ENCODE measurements around the gene COX20. TPM values are rescaled to one million over a fixed set of nuclear protein-coding genes. Genes with fewer than 3 reads are reported as not detected.
A peak's percentile ranks its signal among the peaks of the same experiment; 100 is the strongest.
"Not testable (repeated sequence)": the region's sequence is repeated elsewhere in the genome, so short reads cannot be mapped to it uniquely, and the experiment has no call there.

Gene COX20
- total RNA-seq, 1 experiment from 2014 or later, result 53.8 TPM

DNA sequence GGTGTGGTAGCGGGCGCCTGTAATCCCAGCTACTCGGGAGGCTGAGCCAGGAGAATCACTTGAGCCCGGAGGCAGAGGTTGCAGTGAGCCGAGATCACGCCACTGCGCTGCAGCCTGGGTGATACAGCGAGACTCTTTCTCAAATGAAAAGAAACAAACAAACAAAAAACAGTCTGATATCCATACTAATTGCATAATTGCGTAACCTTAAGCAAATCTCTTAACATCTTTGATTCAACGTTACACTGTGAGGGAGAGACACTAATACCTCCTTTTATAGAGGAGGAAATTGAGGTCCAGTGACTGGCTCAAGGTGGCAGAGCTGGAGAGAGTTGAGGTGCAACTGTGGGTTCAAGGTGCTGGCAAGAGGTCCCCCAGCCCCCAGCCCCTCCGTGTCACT, 12.6 kb upstream of the COX20 start:
- DNase-seq (ENCODE audit: low read depth), result no peak

DNA sequence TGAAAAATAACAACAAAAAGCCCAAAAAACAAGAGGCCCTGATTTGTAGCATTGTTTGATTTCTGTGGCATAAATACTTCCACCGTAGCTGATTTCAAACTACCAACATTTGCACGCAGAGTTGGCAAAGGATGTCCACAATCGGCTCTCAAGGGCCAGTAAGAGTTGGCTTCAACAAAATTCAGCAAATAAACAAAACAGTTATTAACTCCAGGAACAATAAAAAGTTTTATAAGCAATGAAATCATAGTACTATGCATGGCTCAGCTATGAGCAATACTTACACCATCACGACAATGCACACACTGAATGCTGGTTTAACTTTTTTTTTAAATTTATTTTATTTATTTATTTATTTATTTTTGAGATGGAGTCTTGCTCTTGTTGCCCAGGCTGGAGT, 8.7 kb upstream of the COX20 start:
- DNase-seq (ENCODE audit: low read depth), result no peak

DNA sequence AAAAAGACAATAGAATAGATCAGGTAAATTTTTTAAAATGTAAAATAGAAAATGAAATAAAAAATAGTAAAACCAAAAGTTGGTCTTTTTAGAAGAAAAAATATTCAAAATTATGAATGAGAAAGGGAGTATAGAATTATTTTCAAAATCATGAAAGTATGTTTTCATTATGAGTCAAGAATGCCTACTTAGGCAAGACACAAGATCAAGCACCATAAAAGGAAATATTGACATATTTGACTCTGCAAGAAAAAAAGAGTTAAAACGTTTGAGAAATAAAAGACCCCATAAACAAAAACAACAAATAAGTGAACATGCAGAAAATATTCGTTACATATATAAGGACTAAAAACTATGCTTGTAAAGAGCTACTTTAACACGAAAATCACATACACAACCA, 4.8 kb upstream of the COX20 start:
- no peak for DNase-seq (ENCODE audit: low read depth)

DNA sequence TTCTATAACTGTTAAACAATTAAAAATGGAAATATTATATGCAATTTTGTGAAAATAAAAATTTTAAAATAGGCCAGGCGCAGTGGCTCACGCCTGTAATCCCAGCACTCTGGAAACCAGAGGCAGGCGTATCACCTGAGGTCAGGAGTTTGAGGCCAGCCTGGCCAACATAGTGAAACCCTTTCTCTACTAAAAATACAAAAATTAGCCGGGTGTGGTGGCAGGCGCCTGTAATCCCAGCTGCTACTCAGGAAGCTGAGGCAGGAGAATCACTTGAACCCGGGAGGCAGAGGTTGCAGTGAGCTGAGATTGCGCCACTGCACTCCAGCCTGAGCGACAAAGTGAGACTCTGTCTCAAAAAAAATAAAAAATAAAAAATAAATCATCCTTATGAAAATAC, 2.2 kb upstream of the COX20 start:
- DNase-seq (ENCODE audit: low read depth), result not testable (repeated sequence)

DNA sequence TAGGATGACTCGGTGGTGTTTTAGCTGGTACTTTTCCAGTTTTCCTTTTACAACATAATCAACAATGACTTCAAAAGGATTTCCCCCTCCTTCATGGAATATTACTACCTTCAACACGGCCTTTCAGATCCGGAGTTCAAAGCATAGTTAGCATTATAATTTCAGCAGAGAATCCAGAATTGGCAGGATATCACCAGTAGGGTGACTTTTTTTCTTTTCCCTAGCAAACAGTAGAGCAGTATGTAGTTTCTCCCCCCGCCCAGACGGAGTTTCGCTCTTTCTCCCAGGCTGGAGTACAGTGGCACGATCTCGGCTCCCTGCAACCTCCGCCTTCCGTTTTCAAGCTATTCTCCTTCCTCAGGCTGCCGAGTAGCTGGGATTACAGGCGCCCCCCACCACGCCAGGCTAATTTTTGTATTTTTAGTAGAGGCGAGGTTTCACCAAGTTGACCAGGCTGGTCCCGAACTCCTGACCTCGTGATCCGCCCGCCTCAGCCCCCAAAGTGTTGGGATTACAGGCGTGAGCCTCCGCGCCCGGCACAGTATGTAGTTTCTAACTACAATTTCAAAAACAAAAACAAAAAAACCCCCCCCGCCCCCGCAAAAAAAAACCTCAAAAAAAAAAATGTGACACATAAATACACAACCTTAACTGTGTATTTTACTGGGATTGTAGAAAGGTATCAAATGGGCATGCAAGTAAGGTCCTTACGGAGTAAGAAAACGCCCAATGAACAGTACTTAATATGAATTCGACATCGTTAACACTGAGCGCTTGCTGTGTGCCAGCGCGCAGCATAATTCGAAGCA, 1.5 kb upstream of the COX20 start:
- DNase-seq (ENCODE audit: low read depth), result peak; percentile 69

DNA sequence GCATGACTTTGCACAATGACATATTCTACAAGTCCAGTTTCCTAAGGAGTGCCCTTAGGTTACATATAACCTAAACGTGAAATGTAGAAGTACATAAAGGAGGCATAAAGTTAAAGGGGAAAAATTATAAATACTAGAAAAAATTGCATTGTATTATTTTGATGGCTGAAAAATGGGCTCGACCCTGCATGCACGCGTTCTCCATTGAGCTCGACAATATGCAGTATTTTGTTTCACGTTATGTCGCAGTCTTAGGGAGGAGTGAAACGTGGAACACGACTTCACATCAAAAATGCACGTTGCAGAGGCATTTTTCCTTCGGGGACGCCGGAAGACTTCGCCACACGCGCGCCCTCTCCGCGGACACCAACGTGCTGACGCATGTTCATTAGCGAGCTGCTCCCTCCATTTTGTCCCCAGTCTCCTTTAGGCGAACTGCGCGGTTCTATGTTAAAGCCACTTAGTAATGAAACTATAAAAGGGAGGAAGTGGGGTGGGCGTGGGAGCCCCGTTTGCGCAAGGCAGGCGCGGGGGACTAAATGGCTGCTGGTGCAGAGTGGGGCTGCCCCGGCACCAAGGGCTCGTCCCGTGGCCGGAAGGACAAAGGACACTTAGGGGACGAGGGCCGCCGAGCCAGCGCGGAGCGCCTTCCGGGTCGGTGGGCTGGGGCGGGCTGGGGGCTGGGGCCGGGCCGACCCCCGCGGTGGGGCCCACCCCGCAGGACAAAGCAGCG, 749 bp upstream of the COX20 start:
- peak; percentile 92 for DNase-seq (ENCODE audit: low read depth)

DNA sequence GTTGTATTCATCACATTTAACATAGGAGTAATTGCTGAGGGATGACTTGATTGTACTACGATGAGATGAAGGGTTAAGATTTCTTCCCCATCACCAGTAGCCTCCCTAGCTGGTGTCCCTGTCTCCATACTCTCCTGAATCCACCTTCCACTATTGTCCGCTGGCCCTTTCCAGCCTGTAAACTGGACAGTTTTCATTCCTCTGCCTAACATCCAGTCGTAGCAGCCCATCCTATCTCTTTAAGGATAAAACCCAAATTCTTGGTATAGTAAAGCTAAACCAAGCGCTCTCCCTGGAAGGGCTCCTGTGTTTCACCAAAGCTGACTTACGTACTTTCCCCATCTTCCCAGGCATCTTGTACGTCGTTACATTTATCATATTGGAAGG, 670 bp downstream of the COX20 start:
- DNase-seq (ENCODE audit: low read depth), result peak; percentile 32

DNA sequence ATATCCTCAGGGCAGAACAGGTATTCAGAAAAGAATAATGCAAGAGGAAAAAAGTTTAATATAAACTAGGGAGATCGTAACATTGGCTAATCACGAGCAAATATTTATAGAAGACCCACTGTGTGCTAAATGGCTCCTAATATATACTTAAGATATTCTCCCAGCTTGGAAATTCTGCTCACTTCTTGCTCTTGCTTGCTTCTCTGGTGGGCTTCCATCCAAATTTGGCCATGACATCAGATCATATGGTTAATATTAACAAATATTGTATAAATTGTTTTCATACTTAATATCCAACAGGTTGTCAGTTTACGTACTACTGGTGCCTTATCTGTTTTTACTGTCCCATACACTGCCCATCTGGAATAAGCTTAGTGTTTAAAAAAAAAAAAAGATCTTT, 1.1 kb downstream of the COX20 start:
- DNase-seq (ENCODE audit: low read depth), result no peak

DNA sequence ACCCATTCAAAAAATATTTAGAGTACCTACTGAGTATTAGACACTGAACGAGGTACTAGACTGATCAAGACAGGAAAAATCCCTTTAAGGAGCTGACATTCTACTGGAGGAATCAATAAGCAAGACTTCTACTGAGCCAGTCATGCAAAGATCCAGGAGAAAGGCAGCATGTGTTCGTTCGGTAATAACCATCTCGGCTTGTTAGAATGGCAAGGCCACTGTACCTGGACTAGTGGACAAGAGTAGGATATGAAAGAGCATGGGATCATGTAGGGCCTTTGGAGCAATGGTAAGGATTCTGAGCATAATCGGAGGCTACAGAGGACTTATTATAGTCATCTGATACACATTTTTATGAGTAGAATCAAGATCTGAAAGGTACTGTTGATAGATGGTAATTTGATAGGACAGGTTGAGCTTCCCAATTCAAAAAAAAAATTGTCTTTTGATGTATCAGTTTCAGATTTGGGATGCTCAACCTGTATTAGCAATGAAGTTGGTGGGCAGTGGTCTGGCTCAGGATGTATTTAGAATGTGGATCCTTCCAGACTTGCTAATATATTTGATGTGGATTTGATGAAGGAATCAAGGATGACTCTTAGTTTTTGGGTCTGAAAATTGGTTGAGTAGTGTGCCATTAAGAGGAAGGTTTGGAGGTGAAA, 2.3 kb downstream of the COX20 start:
- DNase-seq (ENCODE audit: low read depth), result no peak

DNA sequence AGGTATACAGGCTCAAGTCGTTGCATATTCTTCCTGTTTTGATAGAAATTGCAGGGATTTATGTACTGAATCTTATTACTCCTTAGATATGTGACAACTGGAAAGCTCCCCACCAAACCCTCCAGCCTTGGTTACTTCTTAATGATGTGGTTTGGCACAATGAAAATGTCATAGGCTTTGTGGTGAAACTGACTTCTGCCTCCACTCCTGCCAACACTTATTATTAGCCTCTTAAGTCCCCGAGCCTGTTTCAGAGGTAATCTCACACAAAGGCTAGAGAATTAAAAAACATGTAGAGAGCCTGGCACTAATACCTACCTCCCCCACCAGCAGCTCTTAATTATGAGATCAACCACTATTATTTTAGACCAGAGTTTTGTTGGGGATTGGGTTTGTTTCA, 4.2 kb downstream of the COX20 start:
- DNase-seq (ENCODE audit: low read depth), result peak; percentile 13

DNA sequence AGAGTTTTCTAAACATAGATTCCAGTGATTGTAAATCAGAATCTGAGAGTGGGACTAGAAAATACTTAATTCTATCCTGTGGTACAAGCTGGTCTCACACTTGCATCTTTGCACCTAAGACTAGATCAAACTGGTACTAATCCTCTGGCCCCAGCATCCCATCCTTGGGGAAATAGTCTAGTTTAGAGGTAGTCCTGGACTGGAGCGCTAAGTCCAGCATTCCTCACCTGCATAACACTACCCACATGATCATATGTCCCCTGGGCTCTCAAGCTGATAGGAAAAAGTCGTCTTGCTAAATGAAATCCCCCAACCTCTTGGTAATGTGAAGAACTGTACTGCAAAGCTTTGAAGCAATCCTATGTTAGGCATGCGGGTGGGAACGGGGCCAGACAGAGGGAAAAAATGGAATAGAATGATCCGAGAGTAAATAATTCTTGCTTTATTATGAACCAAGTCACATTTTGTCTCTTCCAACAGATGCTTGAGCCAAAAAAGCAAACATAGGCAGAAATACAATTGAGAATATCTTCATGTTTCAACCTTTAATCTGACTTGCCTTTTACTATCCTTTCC, 4.8 kb downstream of the COX20 start:
- no peak for DNase-seq (ENCODE audit: low read depth)

DNA sequence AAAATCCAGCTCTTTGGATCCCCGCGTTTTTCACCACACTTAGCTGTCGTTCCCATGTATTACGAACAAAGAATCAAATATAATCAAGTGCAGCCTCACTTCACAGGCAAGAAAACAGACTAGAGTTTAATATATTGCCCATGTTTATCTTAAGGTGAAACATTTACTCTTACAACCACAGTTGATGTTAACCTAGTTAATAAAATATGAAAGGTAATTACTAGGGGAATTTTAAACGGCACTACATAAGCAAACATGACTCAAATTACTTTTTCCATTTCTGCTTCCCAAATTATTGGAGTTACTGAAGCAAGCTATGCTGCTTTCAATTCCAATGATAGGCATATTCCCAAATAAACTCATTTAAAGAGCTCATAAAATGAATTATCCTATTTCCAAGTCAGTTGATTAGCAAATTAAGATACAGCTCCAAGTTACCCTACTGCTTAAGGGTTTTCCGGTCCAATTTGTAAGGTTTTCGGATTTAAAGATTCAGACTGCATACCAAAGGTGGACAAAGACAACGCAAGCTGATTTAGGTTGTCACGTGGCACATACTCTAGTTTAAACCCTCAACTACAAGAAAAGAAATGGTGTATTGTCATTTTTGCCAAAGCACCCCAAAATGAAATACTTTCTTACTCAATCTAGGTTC, 5.9 kb downstream of the COX20 start:
- no peak for DNase-seq (ENCODE audit: low read depth)

DNA sequence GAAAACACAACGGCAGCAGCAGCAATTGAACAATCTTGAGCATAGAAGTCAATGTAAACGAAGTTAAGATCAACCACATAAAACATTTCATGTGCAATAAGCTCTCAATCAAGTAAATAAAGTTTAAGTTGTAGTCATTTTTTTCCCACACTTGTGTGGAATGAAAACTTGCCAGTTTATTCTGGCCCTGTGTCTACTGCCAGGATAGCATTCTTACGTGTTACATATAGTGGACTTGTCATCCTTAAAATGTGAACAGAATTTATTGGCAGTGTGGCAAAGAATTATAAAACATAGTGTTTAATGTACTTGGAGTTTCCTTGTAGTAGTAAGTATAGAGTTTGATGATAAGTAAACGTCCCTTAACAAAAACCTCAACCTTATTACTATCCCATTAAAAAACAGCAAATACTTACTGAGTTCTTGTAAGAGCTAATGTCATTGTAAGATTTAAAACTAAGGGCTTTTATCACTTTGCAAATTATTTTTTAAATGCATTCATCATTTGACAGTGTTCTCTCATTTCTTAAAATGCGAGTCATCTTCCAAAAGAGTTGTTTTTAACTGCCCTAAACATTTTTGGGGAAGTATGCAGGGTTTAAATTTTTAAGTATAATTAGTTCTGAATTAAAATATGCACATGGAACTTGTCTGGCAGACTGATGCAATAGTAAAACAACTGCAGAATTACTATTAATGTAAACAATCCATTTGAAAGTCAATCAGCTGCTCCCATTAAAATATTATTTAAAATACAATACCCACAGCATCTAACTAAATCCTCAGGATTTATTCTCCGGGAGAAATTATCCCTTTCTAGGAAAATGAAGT, 7.9 kb downstream of the COX20 start:
- DNase-seq (ENCODE audit: low read depth), result no peak

DNA sequence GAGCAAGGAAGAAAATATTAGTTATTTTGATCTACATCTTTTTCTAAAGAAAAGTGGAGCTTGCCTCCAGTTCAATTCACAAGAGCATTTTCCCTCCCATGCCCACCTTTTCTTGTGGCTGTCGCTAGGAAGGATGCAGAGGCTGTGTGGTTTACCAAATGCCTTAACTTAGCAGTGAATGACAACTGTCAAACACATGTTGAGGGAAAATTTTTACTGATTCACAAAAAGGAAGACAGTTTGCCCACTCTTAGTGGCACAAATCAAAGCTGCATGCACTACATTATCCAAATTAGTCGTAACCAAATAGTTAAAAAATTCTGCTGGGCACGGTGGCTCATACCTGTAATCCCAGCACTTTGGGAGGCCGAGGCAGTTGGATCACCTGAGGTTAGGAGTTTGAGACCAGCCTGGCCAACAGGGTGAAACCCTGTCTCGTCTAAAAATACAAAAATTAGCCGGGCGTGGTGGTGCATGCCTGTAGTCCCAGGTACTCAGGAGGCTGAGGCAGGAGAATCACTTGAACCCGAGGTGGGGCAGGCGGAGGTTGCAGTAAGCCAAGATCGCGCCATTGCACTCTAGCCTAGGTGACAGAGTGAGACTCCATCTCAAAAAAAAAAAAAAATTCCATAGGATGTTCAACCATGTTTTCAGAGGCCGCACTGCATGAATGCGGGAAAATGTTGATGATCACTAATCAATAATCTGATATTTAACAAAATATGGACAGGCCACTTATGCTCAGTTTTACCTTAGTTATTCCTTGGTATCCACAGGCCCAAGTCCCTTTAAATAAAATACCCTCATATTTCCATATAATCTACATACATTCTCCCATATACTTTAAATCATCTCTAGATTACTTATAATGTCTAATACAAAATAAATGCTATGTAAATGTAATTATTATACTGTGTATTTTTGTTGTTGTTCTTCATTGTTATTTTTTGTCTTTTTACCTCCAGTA, 9.0 kb downstream of the COX20 start:
- DNase-seq (ENCODE audit: low read depth), result no peak

DNA sequence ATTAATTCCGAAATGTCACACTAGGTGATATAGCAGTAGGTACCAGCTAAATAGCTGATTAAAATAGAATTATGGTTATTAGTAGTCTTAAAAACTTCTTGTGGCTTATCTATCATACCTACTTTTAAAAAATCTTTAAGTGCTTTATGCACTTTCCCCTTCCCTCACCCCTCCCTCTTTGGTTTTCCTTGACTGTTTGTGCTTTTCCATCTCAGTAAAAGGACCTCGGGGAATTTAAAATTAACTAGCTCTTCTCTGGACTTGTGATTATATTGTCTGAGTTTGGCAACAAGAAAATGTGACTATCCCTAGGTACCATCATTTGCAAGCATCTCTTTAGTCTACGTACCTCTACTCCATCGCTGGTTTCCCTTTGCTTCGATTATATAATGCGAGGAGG, 11.2 kb downstream of the COX20 start:
- no peak for DNase-seq (ENCODE audit: low read depth)

DNA sequence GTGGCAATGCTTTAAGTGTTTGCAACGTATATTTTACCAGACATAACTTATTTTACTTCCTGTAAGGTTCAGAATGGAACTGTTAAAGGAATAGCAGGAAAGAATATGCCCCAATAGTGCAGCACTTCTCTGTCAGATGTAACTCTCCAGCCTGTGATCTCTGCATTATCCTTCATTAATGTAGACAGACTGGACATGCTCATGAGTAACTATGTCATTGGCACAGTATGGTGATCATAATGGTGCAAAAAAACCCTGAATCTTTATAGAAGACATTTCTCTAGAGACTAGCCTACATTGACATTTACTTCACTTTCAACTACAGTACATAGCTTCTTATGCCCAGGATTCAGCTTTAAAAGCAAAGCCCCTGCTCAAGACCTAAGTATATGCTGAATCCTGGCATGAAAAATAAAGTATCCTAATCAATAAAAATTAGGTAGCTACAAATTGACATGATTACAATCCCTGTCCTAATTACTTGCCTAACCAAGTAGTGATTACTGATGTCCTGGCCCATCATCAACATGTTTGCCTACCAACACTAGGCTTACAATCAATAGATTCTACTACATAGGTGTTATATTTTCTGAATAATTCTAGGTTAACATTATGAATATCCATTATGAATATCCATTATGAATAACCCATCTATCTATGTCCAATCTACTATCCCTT, 13.9 kb downstream of the COX20 start:
- DNase-seq (ENCODE audit: low read depth), result no peak

DNA sequence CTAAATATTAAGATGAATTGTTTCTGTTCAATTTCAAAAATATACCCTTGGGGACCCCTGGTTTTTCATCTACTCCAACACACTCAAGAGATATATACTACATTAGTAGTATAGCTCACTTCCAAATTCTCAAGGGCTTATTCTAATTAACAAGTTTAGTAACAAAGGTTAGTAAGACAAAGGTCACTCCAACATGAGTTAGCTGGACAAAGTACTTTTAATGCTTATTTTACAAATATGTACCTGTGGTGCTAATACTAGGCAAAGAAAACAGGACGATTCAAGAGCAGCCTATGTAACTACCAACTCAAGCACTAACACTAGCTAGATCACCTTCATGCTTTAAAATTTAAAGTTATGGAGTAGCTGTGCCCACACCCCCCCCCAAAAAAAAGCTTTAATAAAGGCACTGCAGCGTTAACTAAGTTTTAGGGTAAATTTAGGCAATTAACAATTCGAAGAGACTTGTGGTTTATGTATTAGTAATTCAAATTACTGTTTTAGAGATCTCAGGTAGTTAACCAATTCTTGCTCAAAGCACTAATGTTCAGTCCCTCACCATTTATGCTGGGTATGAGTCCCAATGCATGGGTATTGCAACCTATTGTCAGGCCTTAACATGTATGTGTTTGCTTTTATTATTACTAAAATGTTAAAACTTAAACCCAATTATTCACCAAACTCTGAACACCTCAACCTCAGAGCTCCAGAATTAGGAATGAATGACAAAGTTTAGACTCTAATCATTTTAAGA, 14.8 kb downstream of the COX20 start:
- no peak for DNase-seq (ENCODE audit: low read depth)

DNA sequence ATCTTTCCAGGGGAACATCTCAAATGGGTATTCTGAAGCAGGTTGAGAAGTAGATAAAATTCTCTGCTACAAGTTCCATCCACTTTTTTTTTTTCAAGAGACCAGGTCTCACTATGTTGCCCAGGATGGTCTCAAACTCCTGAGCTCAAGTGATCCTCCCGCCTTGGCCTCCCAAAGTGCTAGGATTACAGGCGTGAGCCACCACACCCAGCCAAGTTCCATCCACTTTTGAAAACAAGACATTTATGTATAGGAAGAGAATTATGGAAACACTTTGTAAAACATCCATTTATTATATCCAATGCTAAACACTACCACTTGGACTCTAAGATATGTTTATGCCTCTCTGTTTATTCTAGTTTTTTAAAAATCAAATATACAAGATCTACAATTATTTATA, 15.4 kb downstream of the COX20 start:
- DNase-seq (ENCODE audit: low read depth), result no peak

Data from Daoy (cell line).